Stimulated activated effector memory CD8-positive, alpha-beta T cell treated with anti-CD3 and anti-CD28 coated beads, Interleukin-12 subunit alpha, Interleukin-12 subunit beta, amount 100 ng/mL, for 72 hours (primary cell): Measurements from ENCODE around the gene CHD2.
A peak's percentile ranks its signal among the peaks of the same experiment; 100 is the strongest.

Experiments
- ATAC-seq: fragments of 150-1000 bp; cut with Tn5 transposase; 2 replicates; pipeline ENCODE4 v1.10.0; 2021
- DNase-seq, 2 donors: peaks; one replicate each; pipeline ENCODE4 v3.0.0; 2021 to 2022; ENCODE audit warnings: low spot score in 2 of 2
- H3K27ac Mint-ChIP-seq: one replicate; pipeline ENCODE4 v1.8.0; 2022; ENCODE audit warnings: mild to moderate bottlenecking, mixed read lengths
- H3K36me3 Mint-ChIP-seq: one replicate; pipeline ENCODE4 v1.8.0; 2022; ENCODE audit warnings: mild to moderate bottlenecking, mixed read lengths
- H3K4me1 Mint-ChIP-seq: one replicate; pipeline ENCODE4 v1.8.0; 2022; ENCODE audit warnings: mixed read lengths
- H3K4me3 Mint-ChIP-seq: one replicate; pipeline ENCODE4 v1.8.0; 2022; ENCODE audit warnings: mild to moderate bottlenecking, mixed read lengths
- H3K9me3 Mint-ChIP-seq: one replicate; pipeline ENCODE4 v1.8.0; 2022; ENCODE audit warnings: mixed read lengths

Gene CHD2

DNA sequence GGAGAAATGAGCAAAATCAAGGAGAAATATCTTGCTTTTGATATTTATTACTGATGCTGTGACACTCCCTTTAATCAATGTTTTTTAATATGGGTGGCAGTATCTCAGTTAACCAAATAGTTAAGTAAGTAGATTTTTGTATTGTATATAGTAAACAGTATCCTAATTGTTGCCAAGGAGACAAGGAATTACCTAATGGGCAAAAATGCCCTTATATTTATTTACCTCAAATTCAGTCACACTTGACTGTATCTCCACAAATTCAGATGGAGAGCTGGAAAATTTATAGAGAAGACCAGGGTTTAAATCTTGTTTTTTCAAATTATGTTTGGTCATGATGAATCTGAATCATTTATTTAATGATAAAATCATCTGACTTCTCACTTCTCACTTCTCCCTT lies 3.6 kb upstream of the CHD2 start:
- Mint-ChIP-seq H3K27ac (peak overlapping the region; percentile 13), H3K4me3 (peak overlapping the region; percentile 3), H3K36me3 (peaks cover 100% of the 10 kb centered on the region), H3K9me3 (peaks cover 7% of the 10 kb centered on the region), H3K4me1 (peaks cover 47% of the 10 kb centered on the region)
- DNase-seq (no peak), ATAC-seq (no peak)

DNA sequence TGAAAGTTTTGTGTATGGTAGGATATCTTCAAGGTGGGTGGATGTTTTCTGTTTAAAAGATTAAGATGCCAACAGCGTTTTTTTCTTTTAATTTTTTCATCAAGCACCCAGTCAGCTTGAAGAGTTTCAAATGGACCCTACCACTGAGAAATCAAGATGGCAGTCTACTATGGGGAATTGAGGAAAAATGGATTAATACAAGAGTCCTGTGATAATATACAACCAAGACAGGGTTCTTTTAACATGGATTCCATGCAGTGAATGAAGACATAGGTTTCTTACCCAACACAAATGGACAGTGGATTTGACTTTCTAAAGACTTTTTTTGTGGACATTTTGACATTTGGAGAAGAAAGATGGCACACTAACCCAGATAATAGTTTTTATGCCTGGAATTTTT lies 2.5 kb upstream of the CHD2 start:
- ATAC-seq (no peak), DNase-seq (no peak)
- Mint-ChIP-seq H3K9me3 (peaks cover 7% of the 10 kb centered on the region), H3K36me3 (peaks cover 100% of the 10 kb centered on the region), H3K4me3 (no peak overlapping the region), H3K27ac (no peak overlapping the region), H3K4me1 (peaks cover 40% of the 10 kb centered on the region)

- H3K9me3 Mint-ChIP-seq: peaks cover 7% of the 10 kb centered on the region
- peak overlapping the region; percentile 93 for H3K4me3 Mint-ChIP-seq
- peaks cover 100% of the 10 kb centered on the region for H3K36me3 Mint-ChIP-seq
- ATAC-seq: no peak
- DNase-seq: no peak
- H3K27ac Mint-ChIP-seq: peak overlapping the region; percentile 99
- H3K4me1 Mint-ChIP-seq: peaks cover 46% of the 10 kb centered on the region
Observed at GRCh38 chr15:92898988-92899582, 1.0 kb upstream of the CHD2 start.

DNA sequence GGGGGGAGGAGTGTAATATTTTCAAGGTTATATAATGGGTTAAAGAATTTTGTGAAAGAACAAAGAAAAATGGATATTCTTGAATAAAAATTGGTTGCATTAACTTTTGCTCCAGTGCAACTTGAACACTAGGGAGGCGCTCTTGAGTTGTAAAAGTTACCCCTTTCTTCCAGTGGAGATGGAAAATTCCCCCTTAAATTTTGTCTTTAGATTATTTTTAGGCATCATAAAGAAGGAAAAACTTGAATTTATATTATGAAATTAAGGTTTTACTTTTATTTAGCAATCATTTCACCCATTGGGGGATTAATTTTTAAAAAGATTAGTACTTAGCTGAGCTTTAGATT lies 550 bp upstream of the CHD2 start:
- Mint-ChIP-seq H3K9me3 (peaks cover 7% of the 10 kb centered on the region), H3K27ac (peak overlapping the region; percentile 99), H3K4me3 (peak overlapping the region; percentile 93), H3K4me1 (peaks cover 47% of the 10 kb centered on the region), H3K36me3 (peaks cover 100% of the 10 kb centered on the region)
- DNase-seq (no peak), ATAC-seq (no peak)

DNA sequence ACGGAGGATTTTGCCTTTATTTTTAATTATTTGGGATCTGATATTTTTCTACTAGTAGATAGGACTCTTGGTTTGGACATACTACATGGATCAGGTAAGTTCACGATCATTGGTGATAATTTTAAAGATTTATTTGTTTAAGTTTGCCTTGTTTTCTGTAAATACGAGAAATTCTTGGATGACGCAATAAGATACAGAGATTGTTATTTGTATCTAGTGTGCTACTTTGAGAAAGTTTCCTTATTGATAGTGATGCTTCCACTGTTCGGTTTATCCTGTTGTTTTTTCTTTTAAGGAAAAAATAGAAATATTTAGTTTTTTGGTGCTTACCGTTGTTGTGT lies 577 bp downstream of the CHD2 start:
- H3K36me3 Mint-ChIP-seq: peaks cover 100% of the 10 kb centered on the region
- H3K4me1 Mint-ChIP-seq: peaks cover 40% of the 10 kb centered on the region
- ATAC-seq: no peak

GRCh38 chr15:92901072-92901761 lies 1.1 kb downstream of the CHD2 start:
- DNase-seq: no peak
- peaks cover 42% of the 10 kb centered on the region for H3K4me1 Mint-ChIP-seq

More for the DNA sequence above, 577 bp downstream of the CHD2 start:
- peaks cover 7% of the 10 kb centered on the region for H3K9me3 Mint-ChIP-seq
- H3K27ac Mint-ChIP-seq: peak overlapping the region; percentile 99
- peak overlapping the region; percentile 93 for H3K4me3 Mint-ChIP-seq
- DNase-seq: no peak

DNA sequence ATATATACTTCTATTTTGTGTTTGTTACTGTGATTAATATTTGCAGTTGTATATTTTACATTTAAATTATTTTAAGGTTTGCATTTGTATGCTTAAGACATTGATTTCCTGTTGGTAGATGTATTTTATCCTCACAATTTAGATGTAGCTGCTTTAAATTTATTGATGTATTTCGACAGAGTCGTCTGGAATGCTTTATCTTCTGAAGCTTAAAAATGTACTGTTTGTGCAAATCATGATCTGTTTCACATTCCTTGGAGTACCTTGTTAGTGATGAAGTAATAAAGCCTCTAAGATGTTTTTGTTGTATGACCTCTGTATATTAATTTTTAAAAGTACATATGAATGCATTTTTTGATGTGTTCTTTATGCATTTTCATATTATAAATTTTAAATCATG lies 1.9 kb downstream of the CHD2 start:
- Mint-ChIP-seq H3K4me1 (peaks cover 42% of the 10 kb centered on the region), H3K36me3 (peaks cover 100% of the 10 kb centered on the region), H3K27ac (peak overlapping the region; percentile 100), H3K9me3 (peaks cover 7% of the 10 kb centered on the region), H3K4me3 (peak overlapping the region; percentile 93)
- DNase-seq: no peak
- ATAC-seq: no peak

More at GRCh38 chr15:92901072-92901761, 1.1 kb downstream of the CHD2 start:
- no peak for ATAC-seq
- H3K27ac Mint-ChIP-seq: peak overlapping the region; percentile 99
- peak overlapping the region; percentile 93 for H3K4me3 Mint-ChIP-seq
- H3K9me3 Mint-ChIP-seq: peaks cover 7% of the 10 kb centered on the region
- H3K36me3 Mint-ChIP-seq: peaks cover 100% of the 10 kb centered on the region

DNA sequence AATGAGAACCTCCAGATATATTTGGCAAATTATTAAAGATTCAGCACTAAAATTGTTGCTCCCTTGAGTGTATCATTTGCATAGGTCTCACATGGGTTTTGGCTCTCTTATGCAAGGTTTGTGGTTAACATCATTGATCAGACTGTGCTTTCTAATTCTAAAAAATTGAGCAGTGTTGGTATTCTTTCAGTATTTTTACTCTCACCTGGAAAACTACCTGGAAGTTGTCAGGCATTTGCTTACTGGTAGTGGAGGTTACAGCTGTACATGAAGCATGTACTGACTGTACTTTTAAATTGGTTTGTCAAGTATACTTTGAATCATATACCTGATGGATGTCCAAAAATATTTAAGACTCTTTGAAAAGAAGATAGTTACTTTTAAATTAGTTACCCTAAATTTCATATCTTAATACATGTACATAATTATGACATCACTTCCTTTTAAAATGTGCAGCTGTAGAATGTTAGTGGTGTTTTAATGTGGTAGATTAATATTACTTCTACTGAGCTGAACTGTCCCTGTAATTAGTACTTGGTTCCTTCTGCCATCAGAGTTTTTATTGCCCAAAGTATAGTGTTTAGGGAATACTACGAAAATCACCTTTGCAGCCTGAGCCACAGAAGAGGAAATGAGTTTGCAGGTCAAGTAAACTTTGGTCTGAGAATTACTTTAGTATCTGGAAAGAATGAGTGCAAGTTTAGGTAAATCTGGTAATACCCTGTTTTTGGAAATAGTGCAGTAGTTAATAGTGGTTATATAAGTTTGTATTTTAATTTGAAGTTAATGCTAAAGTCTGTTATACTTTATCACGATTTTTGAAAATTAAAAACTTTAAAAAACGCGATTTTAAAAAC lies 2.8 kb downstream of the CHD2 start:
- Mint-ChIP-seq H3K4me1 (peaks cover 44% of the 10 kb centered on the region), H3K36me3 (peaks cover 100% of the 10 kb centered on the region), H3K4me3 (peak overlapping the region; percentile 93), H3K27ac (peak overlapping the region; percentile 100), H3K9me3 (peaks cover 7% of the 10 kb centered on the region)
- ATAC-seq: no peak
- no peak for DNase-seq

GRCh38 chr15:92903631-92903965 lies 3.5 kb downstream of the CHD2 start:
- ATAC-seq (no peak), DNase-seq (no peak)
- H3K4me3 Mint-ChIP-seq: peak overlapping the region; percentile 93
- H3K27ac Mint-ChIP-seq: peak overlapping the region; percentile 100
- peaks cover 50% of the 10 kb centered on the region for H3K4me1 Mint-ChIP-seq
- H3K9me3 Mint-ChIP-seq: peaks cover 7% of the 10 kb centered on the region
- peaks cover 100% of the 10 kb centered on the region for H3K36me3 Mint-ChIP-seq

DNA sequence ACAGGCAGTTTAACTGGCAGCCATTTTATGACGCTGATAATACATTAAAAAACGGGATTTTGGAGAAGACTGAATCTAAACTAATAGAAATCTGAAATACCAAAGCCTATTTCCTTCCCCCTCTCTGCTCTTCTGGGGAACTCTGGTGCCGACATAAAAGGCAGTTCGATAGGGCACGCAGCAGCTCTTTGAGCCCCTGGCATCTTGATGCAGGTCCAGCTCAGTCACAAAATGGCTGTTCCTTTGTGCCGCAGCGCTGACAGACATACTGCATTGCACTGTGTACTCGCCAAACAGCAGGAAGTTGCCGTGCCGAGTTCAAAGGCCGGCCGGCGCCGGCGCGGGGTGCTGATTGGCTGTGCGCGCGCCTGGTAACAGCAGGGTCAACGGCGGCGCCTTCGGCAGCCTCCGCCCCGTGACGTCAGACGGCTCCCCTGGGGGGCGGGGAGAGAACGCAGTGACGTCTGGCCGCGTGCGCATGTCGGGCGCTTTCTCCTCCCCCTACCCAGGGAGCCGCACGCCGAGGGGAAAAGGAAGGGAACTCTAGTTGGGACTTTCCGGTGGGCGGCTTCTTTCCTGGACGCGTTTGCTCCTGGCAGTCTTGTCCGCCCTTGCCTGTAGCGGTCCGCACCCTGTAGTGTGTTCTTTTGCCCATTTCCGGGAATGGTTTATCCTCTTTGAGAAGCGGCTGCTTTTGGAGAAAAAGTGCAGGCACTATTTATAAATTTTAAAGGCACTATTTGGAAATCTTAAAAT lies 4.0 kb downstream of the CHD2 start:
- Mint-ChIP-seq H3K9me3 (peaks cover 4% of the 10 kb centered on the region), H3K36me3 (peaks cover 100% of the 10 kb centered on the region), H3K27ac (peak overlapping the region; percentile 100), H3K4me3 (peak overlapping the region; percentile 93), H3K4me1 (peaks cover 50% of the 10 kb centered on the region)
- ATAC-seq (peak; percentile 92), DNase-seq (peak; percentile 98 to 100)

DNA sequence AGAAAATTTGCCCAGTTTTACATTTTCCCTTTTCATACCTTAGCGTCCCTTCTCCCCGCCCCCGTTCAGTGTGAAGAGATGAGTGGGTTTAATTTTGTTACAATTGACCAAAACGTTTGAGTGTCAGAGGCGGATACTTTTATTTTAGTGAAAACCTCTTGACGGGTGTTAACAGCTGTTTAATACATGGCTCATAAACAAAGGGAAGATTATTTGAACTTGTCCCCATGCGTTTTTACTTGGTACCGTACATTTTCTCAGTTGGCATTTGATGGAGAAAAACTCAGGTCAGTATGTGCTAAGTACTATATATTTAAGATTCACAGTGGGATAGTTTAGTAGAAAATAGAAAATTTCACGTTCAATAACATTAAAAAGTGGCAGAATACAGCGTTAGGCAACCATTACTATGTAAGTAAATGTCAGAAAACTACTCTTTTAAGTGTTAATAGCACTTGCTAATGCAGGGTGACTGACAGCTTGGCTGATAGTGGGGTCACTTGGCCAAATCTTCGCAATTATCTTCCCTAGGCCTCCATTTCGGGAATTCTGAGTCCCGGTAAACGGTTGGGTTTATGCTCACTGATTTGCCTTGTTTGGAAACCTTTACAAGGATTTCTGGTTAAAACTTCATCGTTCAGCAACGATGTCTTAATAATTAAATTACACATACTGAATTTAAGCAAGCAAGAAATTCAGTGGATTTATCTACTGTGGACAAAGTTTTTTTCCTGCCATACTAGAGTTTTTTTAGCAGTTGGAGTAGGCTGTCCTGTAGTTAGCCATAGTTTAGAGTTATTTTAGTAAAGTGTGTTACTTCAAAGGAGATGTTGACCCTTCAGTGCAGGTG lies 4.8 kb downstream of the CHD2 start:
- Mint-ChIP-seq H3K36me3 (peaks cover 100% of the 10 kb centered on the region), H3K4me1 (peaks cover 51% of the 10 kb centered on the region)

DNA sequence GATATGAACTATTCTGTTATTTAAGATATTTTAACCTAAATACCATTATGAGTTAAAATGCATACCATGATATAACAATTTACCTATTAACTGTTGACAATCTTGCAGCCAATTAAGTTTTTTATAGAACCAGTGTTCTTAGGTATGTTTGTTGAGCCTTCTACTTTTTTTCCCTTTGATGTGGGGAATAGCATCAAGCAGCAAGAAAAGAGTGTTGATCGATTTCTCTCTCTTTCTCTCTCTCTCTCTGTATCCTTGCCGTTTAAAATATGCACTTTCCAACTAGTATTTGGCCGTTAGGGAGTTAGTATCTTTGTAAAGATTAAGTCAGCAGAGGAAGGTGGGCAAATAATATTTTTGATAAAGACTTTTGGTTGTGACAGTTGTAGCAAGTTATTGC lies 5.9 kb downstream of the CHD2 start:
- peaks cover 99% of the 10 kb centered on the region for H3K36me3 Mint-ChIP-seq
- DNase-seq: no peak
- H3K4me3 Mint-ChIP-seq: peak overlapping the region; percentile 93
- ATAC-seq: no peak
- H3K9me3 Mint-ChIP-seq: no peaks in the 10 kb centered on the region
- H3K27ac Mint-ChIP-seq: peak overlapping the region; percentile 100
- H3K4me1 Mint-ChIP-seq: peaks cover 61% of the 10 kb centered on the region

More for the DNA sequence above, 4.8 kb downstream of the CHD2 start:
- H3K27ac Mint-ChIP-seq: peak overlapping the region; percentile 100
- ATAC-seq (no peak), DNase-seq (no peak)
- H3K4me3 Mint-ChIP-seq: peak overlapping the region; percentile 93
- H3K9me3 Mint-ChIP-seq: no peaks in the 10 kb centered on the region

DNA sequence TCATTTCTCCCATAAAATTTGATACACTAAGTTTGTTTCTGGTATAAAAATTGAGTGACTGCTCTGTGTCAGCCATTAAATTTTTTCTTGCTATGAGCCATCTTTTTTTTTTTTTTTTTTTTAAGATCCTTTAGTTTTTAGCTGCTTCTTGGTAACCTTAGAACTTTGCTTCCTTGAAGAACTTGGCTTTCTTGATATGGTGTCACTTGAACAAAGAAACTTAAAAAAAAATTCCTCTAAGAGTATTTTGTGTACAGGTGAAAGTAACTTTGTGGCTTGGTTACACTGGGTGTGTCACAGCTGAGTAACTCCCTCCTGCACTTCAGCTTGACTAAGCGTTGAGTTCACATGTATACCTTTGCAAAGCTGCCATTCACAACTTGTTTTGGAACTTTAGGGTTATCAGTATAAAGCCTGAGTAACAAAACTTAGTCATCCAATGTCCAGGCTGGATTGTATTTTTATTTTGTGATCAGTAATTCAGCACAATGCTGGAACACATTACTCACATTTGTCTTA lies 6.5 kb downstream of the CHD2 start:
- H3K4me1 Mint-ChIP-seq: peaks cover 67% of the 10 kb centered on the region
- H3K4me3 Mint-ChIP-seq: peak overlapping the region; percentile 93
- peak overlapping the region; percentile 100 for H3K27ac Mint-ChIP-seq
- peak; percentile 79 for ATAC-seq
- peaks cover 99% of the 10 kb centered on the region for H3K36me3 Mint-ChIP-seq
- no peaks in the 10 kb centered on the region for H3K9me3 Mint-ChIP-seq
- DNase-seq: no peak

DNA sequence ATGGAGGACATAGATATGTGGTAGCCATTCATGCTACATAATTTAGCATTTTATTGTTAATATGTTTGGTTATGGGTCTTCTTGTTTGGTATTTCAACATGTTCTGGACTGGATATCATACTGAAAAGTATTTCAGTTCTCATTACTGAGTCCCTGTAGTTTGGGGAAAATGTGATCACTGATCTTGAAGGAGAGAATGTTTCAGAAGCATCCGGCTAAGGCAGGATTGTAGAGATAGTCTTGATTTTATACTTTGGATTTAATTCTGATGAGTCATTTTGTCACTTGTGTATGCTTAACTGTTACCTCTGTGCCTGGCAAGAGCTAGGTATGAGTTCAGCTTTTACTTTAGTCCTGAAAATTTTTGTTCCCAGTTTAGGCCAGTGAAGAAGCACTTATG lies 7.1 kb downstream of the CHD2 start:
- ATAC-seq (no peak), DNase-seq (no peak)
- peaks cover 99% of the 10 kb centered on the region for H3K36me3 Mint-ChIP-seq
- H3K4me3 Mint-ChIP-seq: peak overlapping the region; percentile 93
- H3K9me3 Mint-ChIP-seq: no peaks in the 10 kb centered on the region
- peak overlapping the region; percentile 100 for H3K27ac Mint-ChIP-seq
- peaks cover 71% of the 10 kb centered on the region for H3K4me1 Mint-ChIP-seq
